GM10266 (cell line): ENCODE results near the gene KIF17.

Experiments used
- DNase-seq: peaks from one replicate; pipeline ENCODE4 v3.0.0; 2012; ENCODE audit errors: extremely low spot score
- TF ChIP-seq, protein P1 (sequence below): IDR thresholded peaks from 2 replicates; pipeline ENCODE4 v1.5.1; 2012; ENCODE audit warnings: mild to moderate bottlenecking, low read depth; ENCODE audit not compliant: control insufficient read depth, insufficient read depth; ENCODE audit errors: missing control alignments

KIF17 gene

DNA sequence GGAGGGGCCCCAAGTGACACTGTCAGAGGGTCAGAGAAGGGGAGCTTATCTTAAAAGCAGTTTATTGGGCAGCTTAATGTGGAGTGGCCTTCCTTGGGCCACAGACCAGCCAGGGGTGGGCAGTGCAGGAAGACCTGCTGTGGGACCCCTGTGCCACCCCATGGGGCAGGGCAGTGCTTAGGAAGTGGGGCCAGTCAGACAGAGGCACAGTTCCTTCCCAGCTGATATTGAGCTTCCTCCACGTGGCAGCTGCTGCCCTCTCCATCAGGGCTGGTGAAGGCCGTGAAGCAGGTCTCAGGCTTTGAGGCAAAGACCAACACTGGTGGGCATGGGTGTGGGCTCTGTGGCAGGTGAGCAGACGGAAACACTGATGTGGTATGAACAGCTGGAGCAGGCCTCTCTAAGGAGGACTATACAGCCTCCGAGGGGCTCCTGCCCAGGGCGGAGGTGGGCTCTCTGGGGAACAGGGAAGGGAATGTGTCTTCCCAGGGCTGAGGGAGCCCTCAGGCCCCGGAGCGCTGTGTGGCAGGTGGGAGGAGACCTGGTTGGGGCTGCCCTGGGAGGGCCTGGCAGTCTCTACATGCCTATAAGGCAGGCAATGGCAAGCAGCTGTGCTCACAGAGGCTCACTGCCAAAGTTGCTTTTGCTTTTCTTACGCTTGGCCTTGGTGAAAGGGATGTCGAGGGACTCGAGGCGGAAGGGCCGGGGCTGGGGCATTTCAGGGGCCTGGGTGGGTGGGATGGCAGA, 53.7 kb downstream of the KIF17 start:
- TF ChIP-seq, protein P1, sequence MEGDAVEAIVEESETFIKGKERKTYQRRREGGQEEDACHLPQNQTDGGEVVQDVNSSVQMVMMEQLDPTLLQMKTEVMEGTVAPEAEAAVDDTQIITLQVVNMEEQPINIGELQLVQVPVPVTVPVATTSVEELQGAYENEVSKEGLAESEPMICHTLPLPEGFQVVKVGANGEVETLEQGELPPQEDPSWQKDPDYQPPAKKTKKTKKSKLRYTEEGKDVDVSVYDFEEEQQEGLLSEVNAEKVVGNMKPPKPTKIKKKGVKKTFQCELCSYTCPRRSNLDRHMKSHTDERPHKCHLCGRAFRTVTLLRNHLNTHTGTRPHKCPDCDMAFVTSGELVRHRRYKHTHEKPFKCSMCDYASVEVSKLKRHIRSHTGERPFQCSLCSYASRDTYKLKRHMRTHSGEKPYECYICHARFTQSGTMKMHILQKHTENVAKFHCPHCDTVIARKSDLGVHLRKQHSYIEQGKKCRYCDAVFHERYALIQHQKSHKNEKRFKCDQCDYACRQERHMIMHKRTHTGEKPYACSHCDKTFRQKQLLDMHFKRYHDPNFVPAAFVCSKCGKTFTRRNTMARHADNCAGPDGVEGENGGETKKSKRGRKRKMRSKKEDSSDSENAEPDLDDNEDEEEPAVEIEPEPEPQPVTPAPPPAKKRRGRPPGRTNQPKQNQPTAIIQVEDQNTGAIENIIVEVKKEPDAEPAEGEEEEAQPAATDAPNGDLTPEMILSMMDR: no peak

DNA sequence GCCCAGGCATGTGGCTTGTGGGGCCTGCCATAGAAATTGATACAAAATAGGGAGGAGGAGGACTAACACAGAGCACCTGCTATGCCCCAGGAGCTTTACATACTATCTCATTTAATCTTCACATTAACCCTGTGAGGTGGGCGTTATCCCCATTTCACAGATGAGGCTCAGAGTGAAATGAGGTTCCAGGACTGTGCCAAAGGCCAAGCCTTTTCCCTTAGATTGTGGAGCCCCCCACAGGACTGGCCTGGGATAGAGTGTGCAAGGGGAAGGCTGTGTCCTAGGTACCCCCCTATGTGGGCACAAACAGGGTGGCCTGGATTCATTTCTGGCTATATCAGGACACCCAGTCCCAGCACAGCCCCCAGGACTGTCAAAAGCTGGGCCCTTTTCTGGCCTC, 54.4 kb downstream of the KIF17 start:
- DNase-seq: no peak
- TF ChIP-seq, protein P1: no peak

More for the DNA sequence above, 53.7 kb downstream of the KIF17 start:
- DNase-seq: no peak

DNA sequence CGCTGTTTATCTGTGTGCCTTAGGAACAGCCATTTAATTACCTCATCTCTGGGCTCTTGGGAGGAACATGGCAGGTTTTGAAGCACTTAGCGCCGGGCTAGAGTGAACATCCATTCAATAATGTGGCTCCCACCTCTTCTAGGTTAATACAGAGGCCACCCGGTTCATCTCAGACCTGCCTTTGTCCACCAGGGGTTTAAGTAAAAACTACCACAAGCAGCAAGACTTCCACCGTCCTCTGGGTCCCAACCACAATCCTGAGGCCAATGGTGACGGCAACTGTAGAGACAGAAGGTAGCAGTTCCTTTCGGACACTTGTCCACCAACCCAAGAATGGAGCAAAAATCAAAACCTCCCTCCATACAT, 55.7 kb downstream of the KIF17 start:
- TF ChIP-seq, protein P1: no peak
- DNase-seq: no peak

DNA sequence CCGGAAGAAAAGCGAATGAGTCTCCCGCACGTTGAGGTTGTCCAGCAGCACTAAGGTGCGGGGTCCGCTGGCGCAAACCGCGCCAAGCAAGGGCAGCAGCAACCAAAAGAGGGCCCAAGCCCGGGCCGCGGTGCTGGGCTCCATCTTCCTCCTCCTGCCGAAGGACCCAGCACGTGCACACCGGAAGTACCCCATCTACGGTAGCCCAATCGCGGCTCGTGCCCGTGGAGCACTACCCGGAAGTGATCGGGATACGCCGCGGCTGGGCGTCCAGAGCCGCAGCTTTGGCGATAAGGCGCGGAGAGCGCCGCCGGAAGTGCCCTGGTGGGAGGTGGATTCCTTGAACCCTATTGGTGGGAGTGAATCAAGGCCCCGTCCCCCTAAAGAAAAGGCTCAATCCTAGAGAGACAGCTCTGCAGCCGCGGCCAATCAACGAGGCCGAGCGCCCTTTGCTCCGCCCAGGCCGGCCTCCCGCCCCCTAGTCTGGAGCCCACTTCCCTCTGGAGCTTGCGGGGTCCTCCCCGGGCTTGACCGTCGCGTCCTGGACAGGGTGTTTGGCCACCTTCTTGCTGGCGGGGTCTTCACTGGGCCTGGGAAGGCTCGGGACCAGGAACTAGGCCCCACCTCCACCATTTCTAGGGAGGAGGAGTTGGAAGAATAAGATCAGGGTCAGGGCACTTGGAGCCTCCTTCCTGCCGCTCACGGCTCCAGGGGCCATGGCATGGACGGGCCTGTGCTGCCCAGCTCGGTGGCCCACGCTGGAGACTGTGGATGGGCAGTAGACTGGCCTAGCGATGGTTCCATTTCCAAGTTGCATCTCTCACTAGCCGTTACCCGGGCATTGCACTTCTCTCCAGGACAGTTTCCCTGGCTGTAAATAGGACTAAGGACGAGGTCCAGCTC, 56.3 kb downstream of the KIF17 start, which contains the start of gene DDOST:
Gene DDOST, minus strand, starts transcription at position 163 of the 903 bp plus-strand sequence. Its CDS starts 19 bp downstream, at position 144.
- peak; percentile 96 for DNase-seq
- TF ChIP-seq, protein P1: peak; percentile 32

DNA sequence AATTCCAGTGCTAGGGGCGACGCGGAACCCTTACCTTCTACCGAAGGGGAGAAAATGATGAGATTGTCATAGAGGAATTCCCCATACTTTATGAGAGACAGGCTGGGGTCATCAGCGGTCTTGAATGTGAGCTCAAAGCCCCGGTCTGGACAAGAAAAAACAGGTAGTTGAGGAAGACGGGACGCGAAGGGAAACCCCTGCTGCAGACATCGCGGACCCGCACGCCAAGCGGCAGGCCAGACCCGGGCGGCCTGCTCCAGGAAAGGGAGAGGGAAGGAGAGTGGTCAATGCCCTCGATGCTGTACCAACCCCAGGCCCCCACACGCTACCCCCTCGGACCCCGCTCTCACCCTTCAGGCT, 57.0 kb downstream of the KIF17 start:
- no peak for DNase-seq

DNA sequence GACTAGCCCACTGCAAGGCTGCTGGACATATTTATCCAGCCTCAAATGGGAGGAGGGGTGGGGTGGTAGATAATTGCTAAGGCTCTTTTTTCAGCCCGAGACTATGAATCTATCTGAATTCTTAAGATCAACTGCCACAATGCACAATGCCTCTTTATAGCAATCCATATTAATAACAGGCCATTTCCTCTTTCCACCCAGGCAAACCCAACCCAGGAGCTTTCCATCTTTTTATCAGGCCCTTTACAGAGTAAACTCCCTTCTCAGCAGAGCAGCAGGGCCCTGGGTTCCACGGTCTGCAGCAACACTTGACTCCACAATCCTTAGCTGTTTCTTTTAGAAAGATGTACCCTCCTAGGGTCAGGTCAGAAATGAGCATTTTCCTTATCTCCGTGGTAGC, 57.4 kb downstream of the KIF17 start:
- TF ChIP-seq, protein P1: no peak
- DNase-seq: no peak

More for the DNA sequence above, 57.0 kb downstream of the KIF17 start:
- TF ChIP-seq, protein P1: no peak
